ENCODE results near the gene SLC38A10. TPM values are rescaled to one million over a fixed set of nuclear protein-coding genes. Genes with fewer than 3 reads are reported as not detected.
A peak's percentile ranks its signal among the peaks of the same experiment; 100 is the strongest.

Gene SLC38A10
- total and polyA plus RNA-seq, 2 of the 13 experiments (the other 11 are each of a cell fraction or from before 2014, with no cell fraction given) = 23.4 to 55.8 TPM

GRCh38 chr17:81328978-81329926 lies 34.1 kb upstream of the SLC38A10 start (continued):
- TF ChIP-seq AFF4 (CRISPR knock-in tag; IDR thresholded peaks at IDR 0.05) = no peak
- no peak for TF ChIP-seq KDM2A (CRISPR knock-in tag; IDR thresholded peaks at IDR 0.05; ENCODE audit: borderline replicate concordance, low read depth)
- peak; percentile 42; the same call in 1 of the 2 replicates for TF ChIP-seq CCDC6 (CRISPR knock-in tag; IDR thresholded peaks at IDR 0.05)
- peak; percentile 48; the same call in 1 of the 2 replicates for TF ChIP-seq IKZF5 (CRISPR knock-in tag; IDR thresholded peaks at IDR 0.05)
- peak; percentile 73; the same call in 1 of the 2 replicates for TF ChIP-seq ZNF891 (CRISPR knock-in tag; IDR thresholded peaks at IDR 0.05)
- TF ChIP-seq POGZ (CRISPR knock-in tag; IDR thresholded peaks at IDR 0.05) = no peak
- TF ChIP-seq MED1 (CRISPR knock-in tag; IDR thresholded peaks at IDR 0.05) = peak; percentile 53
- TF ChIP-seq ZNF687 (CRISPR knock-in tag; IDR thresholded peaks at IDR 0.05) = peak; percentile 63
- no peak for TF ChIP-seq TAF15 (IDR thresholded peaks at IDR 0.05; ENCODE audit: low read depth, low read length, poor library complexity, severe bottlenecking)
- TF ChIP-seq PTBP1 (IDR thresholded peaks at IDR 0.05; ENCODE audit: low read depth, low read length, poor library complexity, severe bottlenecking) = peak; percentile 61
- no peak for TF ChIP-seq ZNF513 (CRISPR knock-in tag; conservative IDR thresholded peaks at IDR 0.05)
- TF ChIP-seq GTF3A (CRISPR knock-in tag; conservative IDR thresholded peaks at IDR 0.05) = 0 out of 2 replicates have a peak, but pooled peaks have one; percentile 28
- 0 out of 2 replicates have a peak, but pooled peaks have one; percentile 33 for TF ChIP-seq ZNF713 (CRISPR knock-in tag; IDR thresholded peaks at IDR 0.05)
- peak; percentile 41; the same call in 1 of the 2 replicates for TF ChIP-seq ZNF501 (CRISPR knock-in tag; IDR thresholded peaks at IDR 0.05)

All from HepG2 (cell line).